ENCODE measurements around the gene LAMB4. TPM values are rescaled to one million over a fixed set of nuclear protein-coding genes. Genes with fewer than 3 reads are reported as not detected.
"Not testable (repeated sequence)": the region's sequence is repeated elsewhere in the genome, so short reads cannot be mapped to it uniquely, and the experiment has no call there.

The LAMB4 gene
- total and polyA plus RNA-seq, 7 donors = 0.04 to 2.0 (median 0.14) TPM; not detected in 4

DNA sequence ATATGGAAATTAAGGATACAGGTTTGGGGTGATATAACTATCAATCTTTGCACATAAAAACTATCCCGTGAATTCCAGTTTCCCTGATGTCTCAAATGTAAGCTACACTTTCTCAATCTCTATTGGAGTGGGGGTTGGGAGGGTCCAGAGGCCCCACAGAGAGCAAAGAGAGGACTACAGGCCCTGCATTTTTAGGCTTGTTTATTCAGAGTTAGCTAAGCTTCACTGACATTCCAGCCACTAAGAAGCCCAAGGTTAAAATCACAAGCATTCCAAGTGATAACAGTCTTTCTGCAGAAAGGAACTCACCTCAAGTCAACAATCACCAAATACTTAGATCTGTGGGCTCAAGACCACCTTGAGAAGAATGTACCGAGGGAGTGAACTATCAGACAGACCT lies 95.6 kb downstream of the LAMB4 start:
- Histone ChIP-seq H3K27ac (no peak overlapping the region), H3K27me3 (no peaks in the 10 kb centered on the region), H3K4me1 (no peaks in the 10 kb centered on the region), H3K9me3 (no peaks in the 10 kb centered on the region), H3K36me3 (no peaks in the 10 kb centered on the region), H3K4me3 (no peak overlapping the region)
- intact Hi-C loops (cut with DNase I) = no loop called here
- WGBS, 2 donors = 92% methylated on average over 2 of the region's 2 CpGs
- no peak for DNase-seq
- TF ChIP-seq EP300 (IDR thresholded peaks at IDR 0.05) (no peak), POLR2A (IDR thresholded peaks at IDR 0.05) (no peak), POLR2AphosphoS5 (IDR thresholded peaks at IDR 0.05) (no peak)
- TF ChIP-seq, protein P1, sequence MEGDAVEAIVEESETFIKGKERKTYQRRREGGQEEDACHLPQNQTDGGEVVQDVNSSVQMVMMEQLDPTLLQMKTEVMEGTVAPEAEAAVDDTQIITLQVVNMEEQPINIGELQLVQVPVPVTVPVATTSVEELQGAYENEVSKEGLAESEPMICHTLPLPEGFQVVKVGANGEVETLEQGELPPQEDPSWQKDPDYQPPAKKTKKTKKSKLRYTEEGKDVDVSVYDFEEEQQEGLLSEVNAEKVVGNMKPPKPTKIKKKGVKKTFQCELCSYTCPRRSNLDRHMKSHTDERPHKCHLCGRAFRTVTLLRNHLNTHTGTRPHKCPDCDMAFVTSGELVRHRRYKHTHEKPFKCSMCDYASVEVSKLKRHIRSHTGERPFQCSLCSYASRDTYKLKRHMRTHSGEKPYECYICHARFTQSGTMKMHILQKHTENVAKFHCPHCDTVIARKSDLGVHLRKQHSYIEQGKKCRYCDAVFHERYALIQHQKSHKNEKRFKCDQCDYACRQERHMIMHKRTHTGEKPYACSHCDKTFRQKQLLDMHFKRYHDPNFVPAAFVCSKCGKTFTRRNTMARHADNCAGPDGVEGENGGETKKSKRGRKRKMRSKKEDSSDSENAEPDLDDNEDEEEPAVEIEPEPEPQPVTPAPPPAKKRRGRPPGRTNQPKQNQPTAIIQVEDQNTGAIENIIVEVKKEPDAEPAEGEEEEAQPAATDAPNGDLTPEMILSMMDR (IDR thresholded peaks at IDR 0.05) = no peak

DNA sequence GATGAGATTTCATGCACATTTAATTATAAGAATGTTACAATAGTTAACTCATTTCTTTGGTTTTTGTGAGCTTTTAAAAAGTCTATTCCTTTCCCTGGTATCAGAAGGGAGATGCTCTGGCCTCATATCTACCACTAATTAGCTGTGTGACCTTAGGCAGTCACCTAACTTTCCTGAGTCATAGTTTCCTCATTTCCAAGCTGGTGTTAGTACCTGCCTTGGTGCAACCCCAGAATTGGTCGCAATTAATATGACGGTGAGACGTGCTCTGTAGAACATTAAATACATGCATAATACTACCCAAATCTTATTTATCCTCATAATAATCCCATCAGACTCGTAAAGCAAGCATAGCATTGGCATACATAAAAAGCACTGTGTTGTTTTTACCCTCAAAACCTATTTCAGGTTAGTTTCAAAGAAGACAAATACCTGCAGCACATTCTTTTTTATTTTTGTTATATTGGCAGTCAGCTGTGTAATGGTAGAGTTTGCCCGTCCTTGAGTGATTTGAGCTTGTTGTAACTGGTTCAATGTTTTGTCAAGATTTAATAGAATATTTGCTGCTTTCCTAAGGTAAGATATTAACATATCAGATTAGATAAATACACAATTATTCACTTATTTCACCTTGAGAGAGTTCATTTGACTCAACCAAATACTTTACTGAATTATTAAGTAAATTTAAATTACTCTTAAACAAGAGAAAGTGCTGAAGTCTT lies 96.2 kb downstream of the LAMB4 start:
- intact Hi-C loops (cut with DNase I) = loop anchor here (2.0 kb wide), 1 partner anchor 65 kb away; no protein-coding TSS in a partner anchor

DNA sequence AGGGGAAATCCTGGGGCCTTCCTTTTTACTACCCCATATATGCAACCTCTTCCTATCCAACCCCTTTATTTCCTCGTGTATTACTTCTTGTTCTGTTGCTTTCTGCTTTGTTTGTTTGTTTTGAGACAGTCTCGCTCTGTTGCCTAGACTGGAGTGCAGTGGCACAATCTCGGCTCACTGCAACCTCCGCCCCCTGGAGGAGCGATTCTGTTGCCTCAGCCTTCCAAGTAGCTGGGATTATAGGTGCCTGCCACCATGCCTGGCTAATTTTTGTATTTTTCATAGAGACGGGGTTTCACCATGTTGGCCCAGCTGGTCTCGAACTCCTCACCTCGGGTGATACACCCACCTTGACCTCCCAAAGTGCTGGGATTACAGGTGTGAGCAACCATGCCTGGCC lies 96.9 kb downstream of the LAMB4 start:
- WGBS, 2 donors = 84 to 90% methylated on average over 8 of the region's 8 CpGs
- not testable (repeated sequence) for H3K4me3 ChIP-seq, H3K4me1 ChIP-seq

More for the DNA sequence above, 96.2 kb downstream of the LAMB4 start:
- no peaks in the 10 kb centered on the region for H3K36me3 ChIP-seq
- no peaks in the 10 kb centered on the region for H3K27me3 ChIP-seq
- DNase-seq = no peak
- no peaks in the 10 kb centered on the region for H3K9me3 ChIP-seq
- H3K4me1 ChIP-seq = no peaks in the 10 kb centered on the region
- no peak overlapping the region for H3K4me3 ChIP-seq
- H3K27ac ChIP-seq = no peak overlapping the region
- 95 to 98% methylated on average over 5 of the region's 5 CpGs for WGBS, 2 donors
- TF ChIP-seq POLR2AphosphoS5 (IDR thresholded peaks at IDR 0.05) (no peak), EP300 (IDR thresholded peaks at IDR 0.05) (no peak), POLR2A (IDR thresholded peaks at IDR 0.05) (no peak)
- TF ChIP-seq, protein P1 (IDR thresholded peaks at IDR 0.05) = no peak

DNA sequence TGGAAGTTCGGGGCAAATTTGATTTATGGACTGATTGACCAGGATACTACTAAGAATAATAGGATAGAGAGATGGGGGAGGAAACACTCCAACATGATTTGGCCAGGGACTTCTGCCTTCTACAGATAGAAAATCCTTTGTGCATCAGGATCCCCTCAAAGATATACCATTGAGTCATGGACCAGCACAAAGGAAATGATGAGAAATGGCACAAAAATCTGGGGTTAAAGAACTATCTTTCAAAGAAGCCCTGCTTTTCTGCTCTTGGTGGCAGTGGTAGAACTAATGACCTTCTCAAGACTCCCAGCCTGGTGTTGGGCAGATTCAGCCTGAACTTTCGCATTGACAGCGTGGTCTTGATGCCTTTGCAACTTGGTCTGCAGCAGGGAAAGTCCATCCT lies 99.6 kb downstream of the LAMB4 start:
- H3K27ac ChIP-seq = no peak overlapping the region
- WGBS, 2 donors = 95% methylated on average over 3 of the region's 3 CpGs
- H3K9me3 ChIP-seq = no peaks in the 10 kb centered on the region
- H3K27me3 ChIP-seq = no peaks in the 10 kb centered on the region
- no peak overlapping the region for H3K4me3 ChIP-seq
- TF ChIP-seq, protein P1 (IDR thresholded peaks at IDR 0.05) = no peak
- TF ChIP-seq POLR2AphosphoS5 (IDR thresholded peaks at IDR 0.05) (no peak), EP300 (IDR thresholded peaks at IDR 0.05) (no peak), POLR2A (IDR thresholded peaks at IDR 0.05) (no peak)
- intact Hi-C loops (cut with DNase I) = no loop called here
- H3K4me1 ChIP-seq = peaks cover 0 to 4% (median 0%) of the 10 kb centered on the region in 4 donors
- no peaks in the 10 kb centered on the region for H3K36me3 ChIP-seq
- no peak for DNase-seq

More for the DNA sequence above, 96.9 kb downstream of the LAMB4 start:
- not testable (repeated sequence) for H3K9me3 ChIP-seq, H3K27ac ChIP-seq, H3K27me3 ChIP-seq, H3K36me3 ChIP-seq, DNase-seq
- intact Hi-C loops (cut with DNase I) = loop anchor here (2.0 kb wide), 1 partner anchor 65 kb away; no protein-coding TSS in a partner anchor

DNA sequence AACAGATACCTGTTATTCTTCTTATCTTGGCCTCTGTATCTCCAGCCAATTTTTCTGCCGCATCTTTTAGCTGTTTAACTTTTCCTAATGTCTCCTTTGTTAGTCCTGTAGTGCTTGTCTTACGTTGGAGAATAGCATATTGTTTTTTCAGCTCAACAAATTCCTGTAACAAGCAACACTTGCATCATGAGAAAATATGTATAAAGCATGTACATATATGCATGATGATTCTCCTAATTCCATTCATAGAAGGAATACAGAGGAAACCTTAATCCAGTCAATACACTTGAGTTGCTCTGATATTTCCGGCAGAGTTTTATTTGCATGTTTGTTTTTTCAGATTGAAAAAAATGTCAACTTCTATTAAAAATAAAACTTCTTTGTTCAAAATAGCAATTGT lies 101.1 kb downstream of the LAMB4 start:
- no peaks in the 10 kb centered on the region for H3K36me3 ChIP-seq
- WGBS, 2 donors = 92 to 93% methylated on average over 3 of the region's 3 CpGs
- no peak overlapping the region for H3K27ac ChIP-seq
- no peak overlapping the region for H3K4me3 ChIP-seq
- intact Hi-C loops (cut with DNase I) = no loop called here
- no peak for TF ChIP-seq EP300 (IDR thresholded peaks at IDR 0.05)
- no peak for TF ChIP-seq POLR2AphosphoS5 (IDR thresholded peaks at IDR 0.05)
- TF ChIP-seq POLR2A (IDR thresholded peaks at IDR 0.05) = no peak
- TF ChIP-seq, protein P1 (IDR thresholded peaks at IDR 0.05) = no peak
- no peak for DNase-seq
- H3K27me3 ChIP-seq = no peaks in the 10 kb centered on the region
- peaks cover 0 to 4% (median 0%) of the 10 kb centered on the region in 4 donors for H3K4me1 ChIP-seq
- H3K9me3 ChIP-seq = no peaks in the 10 kb centered on the region
